ENCODE results near the gene PAPSS2. TPM values are rescaled to one million over a fixed set of nuclear protein-coding genes. Genes with fewer than 3 reads are reported as not detected.
A peak's percentile ranks its signal among the peaks of the same experiment; 100 is the strongest.

The PAPSS2 gene
- total and polyA plus RNA-seq, 2 experiments from 2014 or later = 2.4 to 6.4 TPM

DNA sequence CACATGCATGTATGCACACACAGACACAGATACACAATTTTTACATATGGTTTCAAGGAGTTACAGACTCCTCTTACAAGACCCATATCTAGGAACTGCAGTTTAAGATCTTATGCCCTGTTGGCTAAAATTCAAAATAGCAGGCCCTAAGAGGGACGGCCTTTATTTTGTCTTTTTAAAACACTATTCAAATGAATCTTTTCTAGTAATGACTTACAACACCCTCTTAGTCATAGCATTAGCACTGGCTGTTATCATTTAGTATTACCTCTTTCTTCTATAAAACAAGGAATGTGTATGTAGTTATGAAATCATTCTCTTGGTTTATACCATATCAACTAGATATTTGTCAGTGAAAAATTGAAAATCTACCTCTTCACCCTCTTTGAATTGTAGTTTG lies 15.3 kb downstream of the PAPSS2 start:
- H3K4me1 ChIP-seq (ENCODE audit: low read depth) = no peaks in the 10 kb centered on the region
- DNase-seq (ENCODE audit: low read depth in 1 of 2, low spot score in 1 of 2) = peak in 1 of 2 donors; percentile 68
- TF ChIP-seq, protein P1, sequence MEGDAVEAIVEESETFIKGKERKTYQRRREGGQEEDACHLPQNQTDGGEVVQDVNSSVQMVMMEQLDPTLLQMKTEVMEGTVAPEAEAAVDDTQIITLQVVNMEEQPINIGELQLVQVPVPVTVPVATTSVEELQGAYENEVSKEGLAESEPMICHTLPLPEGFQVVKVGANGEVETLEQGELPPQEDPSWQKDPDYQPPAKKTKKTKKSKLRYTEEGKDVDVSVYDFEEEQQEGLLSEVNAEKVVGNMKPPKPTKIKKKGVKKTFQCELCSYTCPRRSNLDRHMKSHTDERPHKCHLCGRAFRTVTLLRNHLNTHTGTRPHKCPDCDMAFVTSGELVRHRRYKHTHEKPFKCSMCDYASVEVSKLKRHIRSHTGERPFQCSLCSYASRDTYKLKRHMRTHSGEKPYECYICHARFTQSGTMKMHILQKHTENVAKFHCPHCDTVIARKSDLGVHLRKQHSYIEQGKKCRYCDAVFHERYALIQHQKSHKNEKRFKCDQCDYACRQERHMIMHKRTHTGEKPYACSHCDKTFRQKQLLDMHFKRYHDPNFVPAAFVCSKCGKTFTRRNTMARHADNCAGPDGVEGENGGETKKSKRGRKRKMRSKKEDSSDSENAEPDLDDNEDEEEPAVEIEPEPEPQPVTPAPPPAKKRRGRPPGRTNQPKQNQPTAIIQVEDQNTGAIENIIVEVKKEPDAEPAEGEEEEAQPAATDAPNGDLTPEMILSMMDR (IDR thresholded peaks at IDR 0.05; ENCODE audit: low read depth, low read length) = no peak
- H3K27me3 ChIP-seq = no peaks in the 10 kb centered on the region
- H3K4me3 ChIP-seq = no peak overlapping the region
- H3K36me3 ChIP-seq = no peaks in the 10 kb centered on the region
- H3K27ac ChIP-seq = no peak overlapping the region
- H3K9me3 ChIP-seq (ENCODE audit: low read depth) = no peaks in the 10 kb centered on the region

DNA sequence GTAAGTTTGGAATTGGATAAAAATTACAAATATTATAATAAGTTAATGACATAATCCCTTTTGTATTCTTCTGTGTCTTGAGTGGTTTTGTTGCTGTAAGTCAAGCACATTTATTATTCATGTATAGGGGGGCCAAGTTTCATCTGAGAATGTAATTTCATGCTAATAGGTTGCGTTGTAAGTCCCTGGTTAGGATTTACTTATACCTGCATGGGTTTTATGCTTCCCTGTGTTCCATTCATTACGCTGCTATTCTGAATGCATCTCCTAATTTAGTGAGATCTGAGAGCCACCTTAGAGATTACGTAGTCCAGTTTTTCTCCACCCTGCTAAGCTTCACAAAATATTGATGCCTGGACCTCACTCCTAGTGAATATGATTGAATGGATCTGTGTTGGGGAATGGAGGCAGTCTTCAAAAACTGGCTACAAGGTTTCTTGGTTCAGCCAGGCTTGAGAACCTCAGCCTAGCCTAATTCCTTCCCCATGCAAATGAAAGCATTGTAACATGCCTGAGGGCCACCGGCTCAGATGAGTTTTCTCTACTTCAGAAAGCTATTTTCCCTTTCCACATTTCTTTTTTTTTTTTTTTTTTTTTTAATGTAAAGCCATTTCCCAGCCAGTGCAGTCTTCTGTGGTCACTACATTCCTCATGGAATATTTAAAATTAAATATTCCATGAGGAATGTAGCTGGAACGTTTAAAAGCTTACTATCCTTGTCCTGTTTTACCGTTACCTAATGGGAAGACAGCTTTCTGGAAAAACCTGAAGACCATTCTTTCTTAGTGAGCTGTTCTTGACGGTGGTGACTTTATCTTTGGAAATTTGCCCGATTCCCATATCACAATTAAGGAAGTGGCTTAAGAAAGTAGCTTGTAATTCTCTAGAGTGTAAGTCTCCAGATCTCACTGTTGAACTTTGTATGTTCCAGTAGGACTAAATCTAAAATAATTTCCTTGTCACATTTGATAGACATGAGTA lies 16.0 kb downstream of the PAPSS2 start:
- Histone ChIP-seq H3K27ac (no peak overlapping the region), H3K36me3 (no peaks in the 10 kb centered on the region), H3K9me3 (ENCODE audit: low read depth) (no peaks in the 10 kb centered on the region), H3K4me3 (no peak overlapping the region), H3K27me3 (no peaks in the 10 kb centered on the region), H3K4me1 (ENCODE audit: low read depth) (no peaks in the 10 kb centered on the region)
- TF ChIP-seq, protein P1 (IDR thresholded peaks at IDR 0.05; ENCODE audit: low read depth, low read length) = no peak
- DNase-seq (ENCODE audit: low read depth in 1 of 2, low spot score in 1 of 2) = peak in 1 of 2 donors; percentile 80

DNA sequence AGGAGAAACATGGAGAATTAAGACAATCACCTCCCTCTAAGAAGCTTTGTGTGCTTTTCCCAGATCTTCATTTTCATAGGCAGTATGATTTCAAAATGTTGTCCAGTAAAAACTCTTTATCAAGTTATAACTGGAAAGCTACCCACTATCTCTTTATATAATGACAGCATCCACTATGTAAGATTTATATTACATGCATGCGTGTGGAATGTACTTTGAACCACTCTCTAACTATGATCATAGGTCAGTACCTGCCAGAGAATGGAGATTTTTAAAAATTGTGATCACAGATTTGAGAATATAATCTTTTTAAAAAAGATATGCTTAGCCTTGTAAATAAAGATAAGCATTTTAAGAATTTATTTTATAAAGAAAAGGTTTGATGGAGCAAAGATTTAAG lies 17.9 kb downstream of the PAPSS2 start:
- TF ChIP-seq, protein P1 (IDR thresholded peaks at IDR 0.05; ENCODE audit: low read depth, low read length) = no peak
- Histone ChIP-seq H3K36me3 (no peaks in the 10 kb centered on the region), H3K9me3 (ENCODE audit: low read depth) (no peaks in the 10 kb centered on the region), H3K27me3 (no peaks in the 10 kb centered on the region), H3K27ac (no peak overlapping the region), H3K4me1 (ENCODE audit: low read depth) (no peaks in the 10 kb centered on the region), H3K4me3 (no peak overlapping the region)
- no peak for DNase-seq (ENCODE audit: low read depth in 1 of 2, low spot score in 1 of 2)

DNA sequence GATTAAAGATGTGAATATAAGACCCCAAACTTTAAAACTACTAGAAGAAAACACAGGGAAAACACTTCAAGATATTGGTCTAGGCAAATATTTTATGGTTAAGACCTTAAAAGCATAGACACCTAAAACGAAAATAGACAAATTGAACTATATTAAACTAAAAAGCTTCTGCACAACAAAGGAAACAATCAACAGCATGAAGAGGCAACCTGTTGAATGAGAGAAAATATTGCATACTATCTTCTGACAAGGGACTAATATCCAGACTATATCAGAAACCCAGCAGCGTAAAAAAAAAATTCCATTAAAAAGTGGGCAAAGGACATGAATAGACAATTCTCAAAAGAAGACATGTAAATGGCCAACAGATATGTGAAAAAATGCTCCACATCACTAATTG lies 18.6 kb downstream of the PAPSS2 start:
- Histone ChIP-seq H3K4me1 (ENCODE audit: low read depth) (no peaks in the 10 kb centered on the region), H3K27ac (no peak overlapping the region), H3K36me3 (no peaks in the 10 kb centered on the region), H3K27me3 (no peaks in the 10 kb centered on the region), H3K4me3 (no peak overlapping the region), H3K9me3 (ENCODE audit: low read depth) (no peaks in the 10 kb centered on the region)
- no peak for DNase-seq (ENCODE audit: low read depth in 1 of 2, low spot score in 1 of 2)
- TF ChIP-seq, protein P1 (IDR thresholded peaks at IDR 0.05; ENCODE audit: low read depth, low read length) = no peak

DNA sequence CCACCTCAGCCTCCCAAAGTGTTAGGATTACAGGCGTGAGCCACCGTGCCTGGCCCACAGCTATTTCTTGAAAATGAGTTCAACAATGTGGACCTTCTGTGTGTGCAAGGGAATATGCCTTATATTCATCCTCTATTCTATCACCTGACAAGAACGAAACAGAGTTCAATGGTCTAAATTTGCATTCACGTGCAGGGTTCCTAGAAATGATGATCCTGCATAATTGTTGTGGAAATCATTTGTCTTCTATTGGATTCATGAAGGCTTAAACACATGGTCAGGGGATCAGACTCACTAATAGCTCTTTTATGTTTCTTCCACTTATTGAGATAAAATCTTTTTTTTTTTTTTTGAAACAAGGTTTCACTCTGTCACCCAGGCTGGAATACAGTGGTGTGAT lies 23.7 kb downstream of the PAPSS2 start:
- H3K4me1 ChIP-seq (ENCODE audit: low read depth) = no peaks in the 10 kb centered on the region
- no peaks in the 10 kb centered on the region for H3K9me3 ChIP-seq (ENCODE audit: low read depth)
- DNase-seq (ENCODE audit: low read depth in 1 of 2, low spot score in 1 of 2) = no peak
- no peak overlapping the region for H3K4me3 ChIP-seq
- no peaks in the 10 kb centered on the region for H3K27me3 ChIP-seq
- no peak overlapping the region for H3K27ac ChIP-seq
- H3K36me3 ChIP-seq = no peaks in the 10 kb centered on the region
- TF ChIP-seq, protein P1 (IDR thresholded peaks at IDR 0.05; ENCODE audit: low read depth, low read length) = no peak

Measured in cardiac muscle cell (in vitro differentiated cells and primary cell).